HCT116 (cell line): ENCODE data around the gene LRRC75A. TPM values are rescaled to one million over a fixed set of nuclear protein-coding genes. Genes with fewer than 3 reads are reported as not detected.

ENCODE experiments used
- ATAC-seq: fragments of 200-7000 bp; cut with Tn5 transposase; 2 replicates; pipeline ENCODE4 v1.9.1; 2020; ENCODE audit warnings: mild to moderate bottlenecking, moderate library complexity
- BruUV-seq: library from RNA; stranded (reverse); fragments of 400-500 nt; replicated peaks from 2 replicates; lab custom pipeline; 2021; lab: Mats Ljungman, UMichigan
- CTCF ChIA-PET: fragments of 300-600 bp; sonication (Branson Sonifier 250); formaldehyde crosslinking; loops from one replicate; lab custom pipeline; 2021; ENCODE audit warnings: antibody characterized with exemption; lab: Charles Lee
- POLR2A ChIA-PET: fragments of 300-600, 350-600 bp; sonication (Branson Sonifier 250); formaldehyde crosslinking; loops from one replicate; lab custom pipeline; 2021; ENCODE audit warnings: antibody characterized with exemption; lab: Charles Lee
- RAD21 ChIA-PET, 2 experiments: fragments of 300-600 bp; sonication (Branson Sonifier 250); formaldehyde crosslinking; loops; one replicate each; lab custom pipeline; 2023; ENCODE audit warnings: low total read pairs in 2 of 2; ENCODE audit not compliant: uncharacterized antibody in 2 of 2, unreplicated experiment in 2 of 2, low non-redundant PET in 1 of 2; lab: Charles Lee
- DNase-seq: peaks from one replicate; pipeline ENCODE4 v3.0.0-alpha.2; 2010; ENCODE audit warnings: low read depth, low spot score
- H2AFZ ChIP-seq: fragments of 200-600 bp; shearing (Covaris generic), sonication (generic); 2 replicates; pipeline ENCODE4 v1.6.1; 2017; ENCODE audit warnings: low read depth, mixed run types, mixed read lengths, antibody characterized with exemption, low read length; ENCODE audit not compliant: poor library complexity, severe bottlenecking
- H3K27ac ChIP-seq: 2 replicates; pipeline ENCODE4 v1.5.1; 2012; ENCODE audit warnings: low read depth, low read length
- H3K27me3 ChIP-seq: fragments of 200-600 bp; sonication (generic); 2 replicates; pipeline ENCODE4 v1.6.1; 2016; ENCODE audit warnings: mixed run types, low read length, mixed read lengths; ENCODE audit not compliant: insufficient read depth
- H3K36me3 ChIP-seq, 2 experiments: fragments of 200-500 bp in 1 of 2; fragments of 200-600 bp in 1 of 2; sonication (Bioruptor generic) in 1 of 2; sonication (generic) in 1 of 2; 2 replicates each; pipeline versions ENCODE4 v1.5.1 to v1.6.1; 2014 to 2016; ENCODE audit warnings: low read length in 2 of 2, inconsistent platforms in 1 of 2, mixed read lengths in 1 of 2, mixed run types in 1 of 2; ENCODE audit not compliant: insufficient read depth in 2 of 2, control insufficient read depth in 1 of 2
- H3K4me1 ChIP-seq, 2 experiments: fragments of 200-600 bp in 1 of 2; sonication (generic) in 1 of 2; 2 replicates each; pipeline versions ENCODE4 v1.5.1 to v1.6.1; 2012 to 2017; ENCODE audit warnings: low read length in 2 of 2, inconsistent platforms in 1 of 2, mild to moderate bottlenecking in 1 of 2, mixed read lengths in 1 of 2, mixed run types in 1 of 2, moderate library complexity in 1 of 2; ENCODE audit not compliant: insufficient read depth in 2 of 2, control insufficient read depth in 1 of 2
- H3K4me2 ChIP-seq: fragments of 200-600 bp; sonication (generic); 2 replicates; pipeline ENCODE4 v1.6.1; 2017; ENCODE audit warnings: mixed run types, low read length, mixed read lengths
- H3K4me3 ChIP-seq, 2 experiments: fragments of 200-600 bp in 1 of 2; sonication (generic) in 1 of 2; replicated peaks in 1 of 2; 2 replicates each; pipeline ENCODE4 v1.5.1; 2011 to 2016; ENCODE audit warnings: low read length in 2 of 2, control low read depth in 1 of 2, low read depth in 1 of 2, mild to moderate bottlenecking in 1 of 2, mixed read lengths in 1 of 2, mixed run types in 1 of 2
- H3K79me2 ChIP-seq: fragments of 200-600 bp; sonication (generic); 2 replicates; pipeline ENCODE4 v1.6.1; 2017; ENCODE audit warnings: mild to moderate bottlenecking, mixed run types, low read length, moderate library complexity, mixed read lengths; ENCODE audit not compliant: insufficient read depth
- H3K9ac ChIP-seq: fragments of 200-600 bp; sonication (generic); 2 replicates; pipeline ENCODE4 v1.6.1; 2016; ENCODE audit warnings: low read length, mixed read lengths
- H3K9me2 ChIP-seq: fragments of 200-600 bp; sonication (generic), shearing (Covaris generic); 2 replicates; pipeline ENCODE4 v1.6.1; 2017; ENCODE audit warnings: mixed run types, mild to moderate bottlenecking, moderate library complexity; ENCODE audit not compliant: insufficient read depth
- H3K9me3 ChIP-seq, 2 experiments: fragments of 200-500 bp in 1 of 2; fragments of 200-600 bp in 1 of 2; sonication (Bioruptor generic) in 1 of 2; sonication (generic) in 1 of 2; 2 replicates each; pipeline ENCODE4 v1.6.1; 2014 to 2017; ENCODE audit warnings: low read length in 2 of 2, mixed read lengths in 2 of 2, inconsistent platforms in 1 of 2, low read depth in 1 of 2, mild to moderate bottlenecking in 1 of 2, mixed run types in 1 of 2, moderate library complexity in 1 of 2; ENCODE audit not compliant: control insufficient read depth in 1 of 2, insufficient read depth in 1 of 2
- H4K20me1 ChIP-seq: fragments of 200-600 bp; sonication (generic), shearing (Covaris generic); 2 replicates; pipeline ENCODE4 v1.6.1; 2017; ENCODE audit warnings: mixed run types, mild to moderate bottlenecking, moderate library complexity; ENCODE audit not compliant: insufficient read depth
- CBX3 ChIP-seq: IDR thresholded peaks from 2 replicates; pipeline ENCODE4 v1.6.1; 2012; ENCODE audit warnings: low read depth
- CEBPB ChIP-seq: IDR thresholded peaks from 2 replicates; pipeline ENCODE4 v1.6.1; 2012; ENCODE audit warnings: low read depth
- CTCF ChIP-seq, 3 experiments: fragments of 200-600 bp in 1 of 3; sonication (generic) in 1 of 3; IDR thresholded peaks in 2 of 3; conservative IDR thresholded peaks in 1 of 3; 2 replicates each; pipeline ENCODE4 v1.5.1; 2012 to 2017; ENCODE audit warnings: low read depth in 2 of 3, low read length in 2 of 3, antibody characterized with exemption in 1 of 3, borderline replicate concordance in 1 of 3, control low read depth in 1 of 3, mild to moderate bottlenecking in 1 of 3, mixed read lengths in 1 of 3, mixed run types in 1 of 3, moderate library complexity in 1 of 3; ENCODE audit not compliant: insufficient read depth in 1 of 3
- EGR1 ChIP-seq: IDR thresholded peaks from 2 replicates; pipeline ENCODE4 v1.6.1; 2012; ENCODE audit warnings: low read depth
- ELF1 ChIP-seq: IDR thresholded peaks from 2 replicates; pipeline ENCODE4 v1.6.1; 2012; ENCODE audit warnings: low read depth, borderline replicate concordance
- EZH2phosphoT487 ChIP-seq: fragments of 200-600 bp; IDR thresholded peaks from 2 replicates; pipeline ENCODE4 v1.6.1; 2018; ENCODE audit warnings: antibody characterized with exemption, borderline replicate concordance
- JUND ChIP-seq: IDR thresholded peaks from 2 replicates; pipeline ENCODE4 v1.6.1; 2012
- POLR2A ChIP-seq: IDR thresholded peaks from 2 replicates; pipeline ENCODE4 v1.7.0; 2011; ENCODE audit warnings: borderline replicate concordance; ENCODE audit not compliant: insufficient read depth, insufficient read length; ENCODE audit errors: extremely low read depth
- POLR2AphosphoS5 ChIP-seq: IDR thresholded peaks from 2 replicates; pipeline ENCODE4 v1.6.1; 2011; ENCODE audit warnings: mild to moderate bottlenecking, low read depth, low read length, moderate library complexity
- RAD21 ChIP-seq: IDR thresholded peaks from 2 replicates; pipeline ENCODE4 v1.6.1; 2012; ENCODE audit warnings: low read depth, mild to moderate bottlenecking
- REST ChIP-seq: IDR thresholded peaks from 2 replicates; pipeline ENCODE4 v1.6.1; 2012; ENCODE audit warnings: low read depth
- SIN3A ChIP-seq: IDR thresholded peaks from 2 replicates; pipeline ENCODE4 v1.6.1; 2012; ENCODE audit warnings: low read depth
- SP1 ChIP-seq: IDR thresholded peaks from 2 replicates; pipeline ENCODE4 v1.6.1; 2012; ENCODE audit warnings: low read depth
- SRF ChIP-seq: IDR thresholded peaks from 2 replicates; pipeline ENCODE4 v1.6.1; 2012; ENCODE audit warnings: low read depth
- TCF7L2 ChIP-seq: IDR thresholded peaks from 2 replicates; pipeline ENCODE4 v1.7.0; 2011; ENCODE audit warnings: borderline replicate concordance, inconsistent platforms; ENCODE audit not compliant: insufficient read depth, insufficient read length; ENCODE audit errors: extremely low read depth
- ZNF274 ChIP-seq: fragments of 200-500 bp; sonication (Bioruptor generic); IDR thresholded peaks from 2 replicates; pipeline ENCODE4 v1.6.1; 2014; ENCODE audit warnings: mild to moderate bottlenecking, low read depth, low read length, inconsistent platforms
- intact Hi-C: fragments of 100-400 bp; cut with micrococcal nuclease; formaldehyde crosslinking; loops from 2 replicates; pipeline ENCODE4 v1.10.0; 2022
- total RNA-seq: library from RNA; stranded (reverse); gene quantifications from one replicate; pipeline ENCODE4 v1.2.1, GENCODE V29; 2021; ENCODE audit not compliant: unreplicated experiment
- TF ChIP-seq, protein P1 (sequence below): IDR thresholded peaks from 2 replicates; pipeline ENCODE4 v1.6.1; 2012
- TF ChIP-seq, protein P2 (sequence below): IDR thresholded peaks from 2 replicates; pipeline ENCODE4 v1.6.1; 2012
- TF ChIP-seq, protein P3 (sequence below): IDR thresholded peaks from 2 replicates; pipeline ENCODE4 v1.6.1; 2011; ENCODE audit warnings: mild to moderate bottlenecking, low read length, moderate library complexity; ENCODE audit not compliant: insufficient replicate concordance; ENCODE audit errors: extremely low read depth

LRRC75A gene
- total RNA-seq, 1 experiment from 2014 or later: 2.3 TPM

GRCh38 chr17:16417896-16418684, 73.9 kb downstream of the LRRC75A start:
- peak overlapping the region; percentile 78 for H3K4me2 ChIP-seq
- H3K4me1 ChIP-seq: peaks cover 40 to 47% of the 10 kb centered on the region in 2 experiments
- no peaks in the 10 kb centered on the region for H3K9me3 ChIP-seq
- no peaks in the 10 kb centered on the region for H3K9me2 ChIP-seq
- no TSS peak for BruUV-seq
- DNase-seq (no peak), ATAC-seq (no peak)
- H3K4me3 ChIP-seq: no peak overlapping the region
- no peaks in the 10 kb centered on the region for H4K20me1 ChIP-seq
- peak overlapping the region; percentile 68 for H2AFZ ChIP-seq
- intact Hi-C loops: no loop called here
- RAD21 ChIA-PET: no interaction called here
- no peaks in the 10 kb centered on the region for H3K36me3 ChIP-seq
- no peaks in the 10 kb centered on the region for H3K27me3 ChIP-seq
- POLR2A ChIA-PET: interaction anchor here (3.5 kb wide), 1 partner anchor 20 kb away, joined by 30 read pairs; no protein-coding TSS in a partner anchor
- H3K79me2 ChIP-seq: no peaks in the 10 kb centered on the region
- peak overlapping the region; percentile 8; the same call in 1 of the 2 replicates for H3K9ac ChIP-seq
- peak overlapping the region; percentile 81 for H3K27ac ChIP-seq
- CTCF ChIA-PET: interaction anchor here (1.0 to 1.7 kb wide), 3 partner anchors 10 to 118 kb away, joined by 3 to 15 read pairs (median 4); no protein-coding TSS in a partner anchor
- no peak for TF ChIP-seq POLR2AphosphoS5
- no peak for TF ChIP-seq RAD21
- TF ChIP-seq REST: no peak
- TF ChIP-seq, protein P1, sequence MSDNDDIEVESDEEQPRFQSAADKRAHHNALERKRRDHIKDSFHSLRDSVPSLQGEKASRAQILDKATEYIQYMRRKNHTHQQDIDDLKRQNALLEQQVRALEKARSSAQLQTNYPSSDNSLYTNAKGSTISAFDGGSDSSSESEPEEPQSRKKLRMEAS: no peak
- no peak for TF ChIP-seq EZH2phosphoT487
- no peak for TF ChIP-seq SIN3A
- no peak for TF ChIP-seq ELF1
- TF ChIP-seq, protein P2, sequence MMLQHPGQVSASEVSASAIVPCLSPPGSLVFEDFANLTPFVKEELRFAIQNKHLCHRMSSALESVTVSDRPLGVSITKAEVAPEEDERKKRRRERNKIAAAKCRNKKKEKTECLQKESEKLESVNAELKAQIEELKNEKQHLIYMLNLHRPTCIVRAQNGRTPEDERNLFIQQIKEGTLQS: no peak
- TF ChIP-seq ZNF274: no peak
- no peak for TF ChIP-seq SRF
- TF ChIP-seq JUND: no peak
- TF ChIP-seq, protein P3, sequence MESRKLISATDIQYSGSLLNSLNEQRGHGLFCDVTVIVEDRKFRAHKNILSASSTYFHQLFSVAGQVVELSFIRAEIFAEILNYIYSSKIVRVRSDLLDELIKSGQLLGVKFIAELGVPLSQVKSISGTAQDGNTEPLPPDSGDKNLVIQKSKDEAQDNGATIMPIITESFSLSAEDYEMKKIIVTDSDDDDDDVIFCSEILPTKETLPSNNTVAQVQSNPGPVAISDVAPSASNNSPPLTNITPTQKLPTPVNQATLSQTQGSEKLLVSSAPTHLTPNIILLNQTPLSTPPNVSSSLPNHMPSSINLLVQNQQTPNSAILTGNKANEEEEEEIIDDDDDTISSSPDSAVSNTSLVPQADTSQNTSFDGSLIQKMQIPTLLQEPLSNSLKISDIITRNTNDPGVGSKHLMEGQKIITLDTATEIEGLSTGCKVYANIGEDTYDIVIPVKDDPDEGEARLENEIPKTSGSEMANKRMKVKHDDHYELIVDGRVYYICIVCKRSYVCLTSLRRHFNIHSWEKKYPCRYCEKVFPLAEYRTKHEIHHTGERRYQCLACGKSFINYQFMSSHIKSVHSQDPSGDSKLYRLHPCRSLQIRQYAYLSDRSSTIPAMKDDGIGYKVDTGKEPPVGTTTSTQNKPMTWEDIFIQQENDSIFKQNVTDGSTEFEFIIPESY: no peak
- no peak for TF ChIP-seq CEBPB
- TF ChIP-seq POLR2A: no peak
- TF ChIP-seq CTCF (IDR thresholded peaks at IDR 0.05 in 2 of 3, conservative IDR thresholded peaks at IDR 0.05 in 1 of 3; ENCODE audit: borderline replicate concordance in 1 of 3, insufficient read depth in 1 of 3, low read depth in 2 of 3, low read length in 2 of 3): no peak
- no peak for TF ChIP-seq TCF7L2
- no peak for TF ChIP-seq EGR1
- TF ChIP-seq CBX3: no peak
- no peak for TF ChIP-seq SP1
